Keratinocyte (primary cell): ENCODE measurements around the gene LPCAT1. TPM values are rescaled to one million over a fixed set of nuclear protein-coding genes. Genes with fewer than 3 reads are reported as not detected.

Experiments used
- DNase-seq: peaks from one replicate; pipeline ENCODE4 v3.0.0-alpha.2; 2011; ENCODE audit warnings: low read depth, missing footprints, low spot score
- FAIRE-seq: peaks from 2 replicates; lab custom pipeline; 2011; peaks lifted over from hg19 to GRCh38; lab: Jason Lieb, UNC
- H2AFZ ChIP-seq: 2 replicates; pipeline ENCODE4 v1.6.0; 2012; ENCODE audit warnings: low read length, control low read depth, inconsistent platforms; ENCODE audit not compliant: control insufficient read depth
- H3K27ac ChIP-seq: 2 replicates; pipeline ENCODE4 v1.5.1; 2011; ENCODE audit warnings: low read length; ENCODE audit not compliant: control insufficient read depth, insufficient read depth
- H3K27me3 ChIP-seq: 3 replicates; pipeline ENCODE4 v1.6.0; 2011; ENCODE audit warnings: low read length; ENCODE audit not compliant: control insufficient read depth, insufficient read depth; ENCODE audit errors: extremely low read depth
- H3K36me3 ChIP-seq, 2 experiments: 2 replicates in 1 of 2; 3 replicates in 1 of 2; pipeline ENCODE4 v1.5.1; 2011; ENCODE audit warnings: low read length in 2 of 2, mild to moderate bottlenecking in 1 of 2; ENCODE audit not compliant: control insufficient read depth in 2 of 2, insufficient read depth in 2 of 2; ENCODE audit errors: extremely low read depth in 1 of 2
- H3K4me1 ChIP-seq: 3 replicates; pipeline ENCODE4 v1.5.1; 2011; ENCODE audit warnings: low read length; ENCODE audit not compliant: control insufficient read depth, insufficient read depth; ENCODE audit errors: extremely low read depth
- H3K4me2 ChIP-seq: 3 replicates; pipeline ENCODE4 v1.6.0; 2011; ENCODE audit warnings: low read depth, low read length; ENCODE audit not compliant: control insufficient read depth, insufficient read depth; ENCODE audit errors: extremely low read depth
- H3K4me3 ChIP-seq, 3 experiments: fragments of 200-600 bp in 1 of 3; sonication (generic) in 1 of 3; 2 replicates in 2 of 3; 3 replicates in 1 of 3; pipeline ENCODE4 v1.5.1; 2011 to 2016; ENCODE audit warnings: low read length in 3 of 3, mild to moderate bottlenecking in 3 of 3, control low read depth in 2 of 3, inconsistent platforms in 1 of 3, low read depth in 1 of 3, mixed read lengths in 1 of 3, mixed run types in 1 of 3, moderate library complexity in 1 of 3; ENCODE audit not compliant: control insufficient read depth in 2 of 3, insufficient read depth in 2 of 3; ENCODE audit errors: extremely low read depth in 1 of 3
- H3K79me2 ChIP-seq: 2 replicates; pipeline ENCODE4 v1.6.0; 2012; ENCODE audit warnings: low read length; ENCODE audit not compliant: control insufficient read depth, insufficient read depth
- H3K9ac ChIP-seq: 3 replicates; pipeline ENCODE4 v1.6.0; 2011; ENCODE audit warnings: low read length; ENCODE audit not compliant: control insufficient read depth, insufficient read depth; ENCODE audit errors: extremely low read depth
- H3K9me1 ChIP-seq: 3 replicates; pipeline ENCODE4 v1.6.0; 2011; ENCODE audit warnings: low read length; ENCODE audit not compliant: control insufficient read depth, insufficient read depth; ENCODE audit errors: extremely low read depth
- H3K9me3 ChIP-seq: 2 replicates; pipeline ENCODE4 v1.5.1; 2012; ENCODE audit warnings: low read depth, low read length; ENCODE audit not compliant: control insufficient read depth
- H4K20me1 ChIP-seq: 3 replicates; pipeline ENCODE4 v1.6.0; 2011; ENCODE audit warnings: low read length; ENCODE audit not compliant: control insufficient read depth, insufficient read depth; ENCODE audit errors: extremely low read depth
- EZH2 ChIP-seq: IDR thresholded peaks from one replicate; pipeline ENCODE4 v1.6.1; 2012; ENCODE audit warnings: inconsistent platforms, mild to moderate bottlenecking, low read length, moderate library complexity
- dilution Hi-C: fragments of 300-500 bp; cut with MboI; formaldehyde crosslinking; loops from one replicate; pipeline ENCODE4 v1.7.0; 2020; ENCODE audit warnings: low sequenced_read_pairs; ENCODE audit not compliant: extremely low pct_ligation_motif_present
- polyA plus RNA-seq, 5 experiments: library from polyadenylated mRNA; depleted of rRNA in 3 of 5; stranded (reverse) in 3 of 5; stranded (forward) in 1 of 5; unstranded in 1 of 5; fragments of >200 nt; gene quantifications; 1 replicate in 1 of 5; 2 replicates in 3 of 5; 3 replicates in 1 of 5; pipeline versions ENCODE4 v1.2.1 to v1.2.3, GENCODE V29; 2011 to 2012; ENCODE audit warnings: missing spikeins in 2 of 5, low read depth in 1 of 5, low replicate concordance in 1 of 5
- TF ChIP-seq, protein P1 (sequence below), 3 experiments: IDR thresholded peaks in 1 of 3; conservative IDR thresholded peaks in 1 of 3; optimal IDR thresholded peaks in 1 of 3; 2 replicates in 2 of 3; 3 replicates in 1 of 3; pipeline versions ENCODE3 to v1.5.1; 2011; ENCODE audit warnings: low read length in 3 of 3, mild to moderate bottlenecking in 3 of 3, moderate library complexity in 2 of 3, control low read depth in 1 of 3, inconsistent platforms in 1 of 3; ENCODE audit not compliant: insufficient read depth in 2 of 3; ENCODE audit errors: extremely low read depth in 1 of 3

Gene LPCAT1
- polyA plus RNA-seq, 1 donor (not counting 4 experiments of a cell fraction or from before 2014, with no cell fraction given), result 32.9 TPM

DNA sequence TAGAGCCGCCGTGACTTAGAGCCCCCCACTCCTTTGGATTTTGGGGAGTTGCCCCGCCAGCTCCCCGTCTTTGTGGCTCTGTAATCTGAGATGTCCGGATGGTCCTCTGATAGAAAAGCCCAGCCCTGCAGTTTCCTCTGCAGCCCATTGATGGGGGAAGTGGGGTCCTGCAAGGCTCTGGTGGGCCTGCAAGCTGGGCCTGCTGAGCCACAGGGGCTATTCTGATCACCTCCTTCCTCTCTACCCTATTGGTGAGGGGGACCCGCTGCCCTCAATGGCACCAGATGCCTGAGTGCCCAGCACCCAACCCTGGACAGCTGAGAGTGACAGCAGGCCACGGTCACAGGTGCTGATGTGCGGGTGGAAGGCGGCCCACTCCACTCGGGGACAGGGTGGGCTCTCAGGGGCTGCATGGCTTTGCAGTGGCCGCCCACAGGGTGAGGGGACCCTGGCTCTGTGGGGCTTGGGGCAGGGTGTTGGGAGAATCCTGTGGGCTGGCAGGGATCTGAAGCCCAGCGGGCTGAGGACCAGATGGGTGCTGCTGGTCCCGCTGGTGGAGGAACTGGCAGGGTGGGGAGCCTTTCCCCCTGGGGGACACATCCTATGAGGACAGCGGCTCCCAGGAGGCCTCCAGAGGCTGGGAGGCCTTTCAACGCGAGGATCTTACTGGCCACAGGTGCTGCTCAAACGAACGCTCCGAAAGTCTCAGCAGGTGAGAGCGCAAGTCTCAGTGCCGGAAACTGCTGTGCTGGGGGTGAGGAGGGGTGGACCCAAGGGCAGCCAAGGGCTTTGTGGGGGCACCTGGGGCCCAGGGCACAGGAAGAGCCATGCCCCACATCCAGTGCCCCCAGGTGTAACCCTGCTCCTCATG, 30.0 kb upstream of the LPCAT1 start:
- dilution Hi-C loops, result no loop called here
- Histone ChIP-seq H4K20me1 (no peaks in the 10 kb centered on the region), H3K9me3 (no peaks in the 10 kb centered on the region), H2AFZ (no peak overlapping the region), H3K4me1 (no peaks in the 10 kb centered on the region), H3K79me2 (no peaks in the 10 kb centered on the region), H3K36me3 (no peaks in the 10 kb centered on the region), H3K9ac (no peak overlapping the region), H3K4me2 (no peak overlapping the region), H3K4me3 (no peak overlapping the region), H3K9me1 (no peaks in the 10 kb centered on the region), H3K27ac (no peak overlapping the region), H3K27me3 (peaks cover 42% of the 10 kb centered on the region)
- DNase-seq (no peak), FAIRE-seq (no peak)
- TF ChIP-seq, protein P1, sequence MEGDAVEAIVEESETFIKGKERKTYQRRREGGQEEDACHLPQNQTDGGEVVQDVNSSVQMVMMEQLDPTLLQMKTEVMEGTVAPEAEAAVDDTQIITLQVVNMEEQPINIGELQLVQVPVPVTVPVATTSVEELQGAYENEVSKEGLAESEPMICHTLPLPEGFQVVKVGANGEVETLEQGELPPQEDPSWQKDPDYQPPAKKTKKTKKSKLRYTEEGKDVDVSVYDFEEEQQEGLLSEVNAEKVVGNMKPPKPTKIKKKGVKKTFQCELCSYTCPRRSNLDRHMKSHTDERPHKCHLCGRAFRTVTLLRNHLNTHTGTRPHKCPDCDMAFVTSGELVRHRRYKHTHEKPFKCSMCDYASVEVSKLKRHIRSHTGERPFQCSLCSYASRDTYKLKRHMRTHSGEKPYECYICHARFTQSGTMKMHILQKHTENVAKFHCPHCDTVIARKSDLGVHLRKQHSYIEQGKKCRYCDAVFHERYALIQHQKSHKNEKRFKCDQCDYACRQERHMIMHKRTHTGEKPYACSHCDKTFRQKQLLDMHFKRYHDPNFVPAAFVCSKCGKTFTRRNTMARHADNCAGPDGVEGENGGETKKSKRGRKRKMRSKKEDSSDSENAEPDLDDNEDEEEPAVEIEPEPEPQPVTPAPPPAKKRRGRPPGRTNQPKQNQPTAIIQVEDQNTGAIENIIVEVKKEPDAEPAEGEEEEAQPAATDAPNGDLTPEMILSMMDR (optimal IDR thresholded peaks at IDR 0.05 in 1 of 3, IDR thresholded peaks at IDR 0.05 in 1 of 3, conservative IDR thresholded peaks at IDR 0.05 in 1 of 3; ENCODE audit: extremely low read depth in 1 of 3, insufficient read depth in 2 of 3, low read length in 3 of 3), result no peak

DNA sequence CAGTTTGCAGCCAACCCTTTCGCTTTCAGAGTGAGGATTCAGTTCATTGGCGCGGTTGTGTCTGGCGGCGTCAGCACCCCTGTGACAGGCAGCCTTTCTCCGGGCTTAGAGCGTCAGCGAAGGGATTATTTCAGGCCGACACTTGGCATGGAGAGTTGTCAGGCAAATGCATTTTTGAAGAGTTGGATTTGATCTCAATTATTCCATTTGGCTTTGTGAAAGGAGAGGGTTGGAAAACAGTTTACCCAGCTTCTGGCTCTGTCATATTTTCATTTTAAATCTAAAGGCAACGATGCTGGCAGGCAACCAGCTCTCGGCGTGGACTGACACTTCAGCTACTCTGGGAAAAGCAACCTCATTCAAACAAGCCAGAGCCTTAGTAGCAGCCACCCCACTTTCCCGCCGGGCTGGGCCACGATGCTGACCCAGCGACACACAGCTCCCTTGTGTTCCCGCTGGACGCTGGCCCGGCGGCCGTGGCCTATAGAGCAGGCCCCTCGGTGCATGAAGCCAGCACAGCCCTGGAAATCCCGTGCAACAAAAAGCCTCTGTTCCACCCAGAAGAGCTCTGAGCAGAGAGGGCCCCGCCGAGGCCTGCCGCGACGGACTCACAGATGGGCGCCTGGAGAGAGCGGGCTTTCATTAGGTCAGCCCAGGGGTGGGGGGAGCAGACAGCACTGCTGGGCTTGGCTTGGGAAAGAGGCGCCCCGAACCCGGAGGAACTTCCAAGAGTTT, 28.9 kb upstream of the LPCAT1 start:
- dilution Hi-C loops, result no loop called here
- H3K27me3 ChIP-seq, result peaks cover 41% of the 10 kb centered on the region

More for the DNA sequence above, 28.9 kb upstream of the LPCAT1 start:
- TF ChIP-seq, protein P1 (optimal IDR thresholded peaks at IDR 0.05 in 1 of 3, IDR thresholded peaks at IDR 0.05 in 1 of 3, conservative IDR thresholded peaks at IDR 0.05 in 1 of 3; ENCODE audit: extremely low read depth in 1 of 3, insufficient read depth in 2 of 3, low read length in 3 of 3), result no peak
- no peak for TF ChIP-seq EZH2
- no peaks in the 10 kb centered on the region for H3K36me3 ChIP-seq
- no peak overlapping the region for H2AFZ ChIP-seq
- H3K4me3 ChIP-seq, result no peak overlapping the region
- H3K4me2 ChIP-seq, result no peak overlapping the region
- H3K27ac ChIP-seq, result no peak overlapping the region
- no peak overlapping the region for H3K9ac ChIP-seq
- no peaks in the 10 kb centered on the region for H3K79me2 ChIP-seq
- H3K9me3 ChIP-seq, result no peaks in the 10 kb centered on the region
- H3K9me1 ChIP-seq, result no peaks in the 10 kb centered on the region
- no peaks in the 10 kb centered on the region for H4K20me1 ChIP-seq
- DNase-seq (no peak), FAIRE-seq (no peak)
- no peaks in the 10 kb centered on the region for H3K4me1 ChIP-seq
